HG02840 (cell line): ENCODE results near the gene NKAIN2.

ENCODE experiments used
- ATAC-seq: cut with Tn5 transposase; IDR thresholded peaks from one replicate; pipeline ENCODE4 v1.9.1; 2021; ENCODE audit warnings: mild to moderate bottlenecking, moderate library complexity, moderate number of reproducible peaks; ENCODE audit not compliant: unreplicated experiment, low FRiP score

NKAIN2 gene

GRCh38 chr6:124069230-124069950, 265.7 kb downstream of the NKAIN2 start:
- ATAC-seq: no peak

GRCh38 chr6:124073021-124073420, 269.4 kb downstream of the NKAIN2 start:
- no peak for ATAC-seq

GRCh38 chr6:124073820-124074587, 270.3 kb downstream of the NKAIN2 start:
- no peak for ATAC-seq

GRCh38 chr6:124074606-124075005, 270.9 kb downstream of the NKAIN2 start:
- ATAC-seq: no peak

GRCh38 chr6:124076336-124077048, 272.8 kb downstream of the NKAIN2 start:
- ATAC-seq: no peak

GRCh38 chr6:124078169-124078568, 274.5 kb downstream of the NKAIN2 start:
- no peak for ATAC-seq

- no peak for ATAC-seq
These were observed 276.8 kb downstream of the NKAIN2 start for GRCh38 chr6:124080483-124080882.

GRCh38 chr6:124090491-124090890, 286.8 kb downstream of the NKAIN2 start:
- ATAC-seq: no peak

- ATAC-seq: no peak
These were observed 295.9 kb downstream of the NKAIN2 start for GRCh38 chr6:124099520-124099919.

GRCh38 chr6:124110514-124110913, 306.8 kb downstream of the NKAIN2 start:
- ATAC-seq: no peak

GRCh38 chr6:124119596-124119995, 315.9 kb downstream of the NKAIN2 start:
- ATAC-seq: no peak

- no peak for ATAC-seq
These were observed 320.0 kb downstream of the NKAIN2 start for GRCh38 chr6:124123617-124124209.

- ATAC-seq: no peak
These were observed 327.6 kb downstream of the NKAIN2 start for GRCh38 chr6:124131259-124131658.

GRCh38 chr6:124131779-124132178, 328.1 kb downstream of the NKAIN2 start:
- ATAC-seq: no peak

- ATAC-seq: no peak
These were observed 328.6 kb downstream of the NKAIN2 start for GRCh38 chr6:124132256-124132655.

- no peak for ATAC-seq
These were observed 339.2 kb downstream of the NKAIN2 start for GRCh38 chr6:124142852-124143251.

GRCh38 chr6:124143435-124143834, 339.8 kb downstream of the NKAIN2 start:
- no peak for ATAC-seq

- no peak for ATAC-seq
These were observed 344.0 kb downstream of the NKAIN2 start for GRCh38 chr6:124147621-124148020.

GRCh38 chr6:124148236-124148957, 344.7 kb downstream of the NKAIN2 start:
- no peak for ATAC-seq

- ATAC-seq: no peak
These were observed 346.0 kb downstream of the NKAIN2 start for GRCh38 chr6:124149646-124150045.
